Umbilical cord (tissue), 2 donors: ENCODE results near the gene ADGRG3. TPM values are rescaled to one million over a fixed set of nuclear protein-coding genes. Genes with fewer than 3 reads are reported as not detected.

Experiments
- DNase-seq: peaks from one replicate; pipeline ENCODE4 v3.0.0-alpha.2; 2015; ENCODE audit warnings: low spot score
- total RNA-seq: library from RNA; depleted of rRNA; stranded (reverse); fragments of >200 nt; gene quantifications from one replicate; pipeline ENCODE4 v1.2.3, GENCODE V29; 2014; ENCODE audit warnings: low replicate concordance; ENCODE audit not compliant: insufficient read depth

Gene ADGRG3
- total RNA-seq, 1 donor from 2014 or later: not detected

DNA sequence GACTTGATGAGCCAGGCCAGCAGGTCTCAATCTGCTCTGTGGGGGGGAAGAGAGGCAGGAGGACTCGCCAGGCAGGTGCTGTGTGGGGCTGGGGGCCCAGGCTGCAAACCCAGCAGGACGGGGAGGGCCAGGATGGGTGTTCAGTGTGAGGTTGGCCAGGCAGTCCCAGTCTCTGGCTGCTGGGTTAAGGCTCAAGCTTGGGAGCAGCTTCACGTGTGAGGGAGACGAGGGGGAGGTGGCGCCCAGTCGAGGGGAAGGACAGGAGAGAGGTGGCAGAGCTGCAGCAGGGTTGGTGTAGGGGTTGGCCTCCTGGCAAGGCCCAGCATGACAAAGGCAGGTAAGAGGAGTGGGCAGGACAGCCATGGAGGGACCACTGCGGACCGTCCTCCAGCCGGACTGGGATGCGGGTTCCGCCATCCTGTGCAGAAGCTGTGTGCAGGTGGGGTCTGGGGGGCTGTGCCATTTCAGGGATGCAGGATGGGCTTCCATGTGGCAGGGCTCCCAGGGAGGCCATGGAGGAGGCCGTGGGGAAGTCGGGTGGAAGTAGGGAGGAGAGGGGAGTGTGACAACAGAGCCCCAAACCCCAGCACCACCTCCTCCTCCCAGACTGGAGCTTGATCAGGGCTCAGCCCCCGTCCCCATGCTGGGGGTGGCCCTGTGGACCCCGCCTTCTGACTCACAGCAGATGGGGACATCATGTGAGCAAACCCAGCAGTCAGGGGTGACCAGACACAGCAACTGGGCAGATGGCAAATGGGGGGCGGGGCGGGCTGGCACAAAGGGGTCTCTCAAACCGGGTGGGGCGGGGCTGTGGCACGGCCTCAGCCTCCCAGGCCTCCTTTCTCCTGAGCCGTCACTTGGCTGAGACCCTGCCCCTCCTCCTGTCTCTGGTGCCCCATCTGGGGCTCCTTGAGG is 36.9 kb upstream of the ADGRG3 start:
- DNase-seq: no peak

DNA sequence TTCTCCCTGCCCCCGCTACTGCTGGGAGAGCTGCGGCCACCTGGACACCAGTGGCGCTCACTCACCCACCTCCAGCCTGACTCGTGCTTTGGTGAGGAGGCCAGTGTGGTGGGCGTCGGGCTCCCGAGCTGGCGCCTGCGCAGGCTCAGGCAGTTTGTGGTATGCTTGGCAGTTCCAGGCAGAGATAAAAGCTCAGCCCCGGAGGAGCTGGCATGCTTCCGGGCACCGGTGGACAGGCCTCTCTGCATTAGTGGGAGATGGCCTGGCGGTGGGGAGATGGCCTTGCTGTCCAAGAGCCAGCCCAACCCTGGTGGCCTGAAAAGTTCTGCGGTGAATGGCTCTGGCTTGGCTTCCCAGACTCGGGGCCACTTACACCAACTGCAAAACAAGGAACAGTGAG is 35.5 kb upstream of the ADGRG3 start:
- no peak for DNase-seq

- no peak for DNase-seq
Observed at GRCh38 chr16:57633383-57634064, 34.6 kb upstream of the ADGRG3 start.

DNA sequence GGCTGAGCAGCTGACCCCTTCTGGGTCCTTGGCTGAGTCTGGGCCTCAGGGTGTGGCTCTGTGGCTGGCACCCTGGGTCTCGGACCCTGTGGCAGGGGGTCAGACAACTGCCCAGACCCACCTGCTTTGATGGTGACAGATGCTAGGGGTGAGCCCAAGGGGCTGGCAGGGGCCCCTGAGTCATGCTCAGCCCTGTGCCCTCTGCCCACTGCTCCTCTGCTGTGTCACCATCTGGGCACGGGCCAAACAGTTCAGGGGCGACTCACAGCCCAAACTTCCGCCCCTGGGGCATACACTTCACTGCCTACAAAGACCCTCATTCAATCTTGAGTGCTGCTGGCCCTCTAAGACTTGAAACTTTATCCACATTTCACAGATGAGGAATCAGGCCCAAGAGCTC is 33.9 kb upstream of the ADGRG3 start:
- DNase-seq: no peak

DNA sequence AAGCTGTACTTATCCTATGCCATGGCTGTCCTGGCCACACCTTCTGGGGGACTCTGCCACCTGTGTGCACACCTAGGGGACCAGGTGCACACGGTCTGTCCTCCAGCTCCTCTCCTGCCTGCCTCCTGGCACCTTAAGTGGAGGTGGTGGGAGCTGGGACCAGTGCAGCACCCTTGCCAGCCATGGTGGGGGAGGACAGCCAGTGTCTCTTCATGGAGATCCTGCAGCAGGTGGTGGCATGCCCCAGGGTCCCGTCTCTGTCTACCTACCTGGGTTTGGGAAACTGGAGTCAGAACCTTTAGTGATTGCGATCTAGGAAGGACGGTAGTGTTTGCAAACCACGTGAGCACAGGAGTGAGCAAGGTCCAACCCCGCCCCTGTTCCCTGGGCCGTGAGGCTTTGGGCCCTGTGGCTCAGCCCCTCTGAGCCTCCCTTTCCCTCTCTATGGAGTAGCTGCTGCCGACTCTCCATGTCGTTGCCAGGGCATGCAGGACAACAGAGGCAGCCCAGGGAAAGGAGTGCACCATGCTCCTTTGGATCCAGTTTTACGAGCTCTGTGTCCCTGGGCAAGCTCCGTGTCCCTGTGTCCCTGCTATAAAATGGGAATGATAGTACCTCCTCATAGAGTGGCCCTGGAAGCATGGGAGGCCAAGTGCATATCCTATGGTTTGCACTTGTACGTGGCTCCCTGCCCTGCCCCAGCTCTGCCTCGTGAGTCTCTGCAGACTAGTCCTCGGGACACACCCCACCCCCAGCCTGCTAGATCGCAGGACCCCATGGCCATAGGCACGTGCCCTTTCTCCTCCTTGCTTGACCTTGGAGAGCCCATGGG is 32.6 kb upstream of the ADGRG3 start:
- DNase-seq: no peak

GRCh38 chr16:57636184-57636583 is 31.9 kb upstream of the ADGRG3 start:
- no peak for DNase-seq

DNA sequence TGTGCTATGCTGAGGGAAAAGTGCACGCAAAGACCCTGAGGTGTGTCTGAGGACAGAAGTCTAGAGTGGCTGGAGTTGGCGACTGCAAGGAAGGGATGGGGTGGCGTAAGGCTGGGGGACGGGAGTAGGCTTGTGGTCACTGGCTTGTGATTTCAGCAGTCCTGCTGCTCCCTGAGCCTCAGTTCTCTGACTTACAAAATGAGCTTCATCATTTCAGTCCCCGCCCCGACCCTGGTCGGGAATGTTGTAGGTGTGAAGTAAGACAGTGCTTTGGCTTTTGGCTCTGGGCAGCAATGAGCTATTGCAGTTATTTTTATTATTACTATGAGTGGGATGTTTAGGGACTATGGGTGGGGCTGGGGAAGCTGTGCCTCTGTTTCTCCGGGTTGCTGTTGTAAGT is 31.1 kb upstream of the ADGRG3 start:
- DNase-seq: no peak

DNA sequence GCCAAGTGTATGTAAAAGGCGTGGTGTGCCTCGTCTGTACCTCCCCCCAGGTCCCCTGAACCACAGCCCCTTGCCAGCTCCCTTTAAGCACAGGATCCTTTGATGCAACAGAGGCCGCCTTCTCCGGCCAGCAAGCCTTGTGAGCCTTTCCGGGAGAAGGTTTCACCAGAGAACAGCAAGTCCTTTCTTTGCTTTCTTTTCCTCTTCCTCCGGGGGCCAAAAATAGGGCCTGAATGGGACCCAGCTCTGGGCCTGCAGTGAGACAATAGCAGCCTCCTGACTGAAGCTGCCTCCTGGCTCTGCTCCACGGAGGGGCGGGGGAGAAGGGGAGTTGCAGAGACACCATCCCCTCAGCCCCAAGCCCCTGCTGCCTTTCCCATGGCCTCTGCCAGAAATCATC is 30.7 kb upstream of the ADGRG3 start:
- DNase-seq: peak; percentile 46

- DNase-seq: no peak
Observed at GRCh38 chr16:57637965-57638364, 30.1 kb upstream of the ADGRG3 start.

DNA sequence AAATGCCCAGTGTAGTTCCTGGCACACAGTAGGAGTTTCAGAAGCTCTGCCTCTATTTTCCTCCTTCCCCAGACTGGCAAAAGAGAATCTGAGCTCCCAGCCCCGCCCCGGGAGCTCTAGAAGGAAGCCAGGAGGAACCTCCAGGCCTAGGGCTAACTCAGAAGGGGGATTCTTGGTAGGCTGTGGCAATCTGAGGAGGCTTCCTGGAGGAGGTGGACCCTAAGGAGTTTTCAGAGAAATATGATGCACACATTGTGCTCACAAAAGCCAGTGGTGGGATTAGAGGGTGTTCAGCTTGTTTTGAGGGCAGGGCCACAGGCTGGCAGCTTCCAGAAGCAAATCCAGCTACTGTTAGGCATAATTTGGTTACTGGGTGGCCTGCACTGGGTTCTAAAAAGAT is 29.7 kb upstream of the ADGRG3 start:
- DNase-seq: no peak

- DNase-seq: peak; percentile 53
Observed at GRCh38 chr16:57639172-57639887, 28.8 kb upstream of the ADGRG3 start.

- DNase-seq: no peak
Observed at GRCh38 chr16:57640185-57640584, 27.9 kb upstream of the ADGRG3 start.

GRCh38 chr16:57640612-57641011 is 27.5 kb upstream of the ADGRG3 start:
- no peak for DNase-seq

DNA sequence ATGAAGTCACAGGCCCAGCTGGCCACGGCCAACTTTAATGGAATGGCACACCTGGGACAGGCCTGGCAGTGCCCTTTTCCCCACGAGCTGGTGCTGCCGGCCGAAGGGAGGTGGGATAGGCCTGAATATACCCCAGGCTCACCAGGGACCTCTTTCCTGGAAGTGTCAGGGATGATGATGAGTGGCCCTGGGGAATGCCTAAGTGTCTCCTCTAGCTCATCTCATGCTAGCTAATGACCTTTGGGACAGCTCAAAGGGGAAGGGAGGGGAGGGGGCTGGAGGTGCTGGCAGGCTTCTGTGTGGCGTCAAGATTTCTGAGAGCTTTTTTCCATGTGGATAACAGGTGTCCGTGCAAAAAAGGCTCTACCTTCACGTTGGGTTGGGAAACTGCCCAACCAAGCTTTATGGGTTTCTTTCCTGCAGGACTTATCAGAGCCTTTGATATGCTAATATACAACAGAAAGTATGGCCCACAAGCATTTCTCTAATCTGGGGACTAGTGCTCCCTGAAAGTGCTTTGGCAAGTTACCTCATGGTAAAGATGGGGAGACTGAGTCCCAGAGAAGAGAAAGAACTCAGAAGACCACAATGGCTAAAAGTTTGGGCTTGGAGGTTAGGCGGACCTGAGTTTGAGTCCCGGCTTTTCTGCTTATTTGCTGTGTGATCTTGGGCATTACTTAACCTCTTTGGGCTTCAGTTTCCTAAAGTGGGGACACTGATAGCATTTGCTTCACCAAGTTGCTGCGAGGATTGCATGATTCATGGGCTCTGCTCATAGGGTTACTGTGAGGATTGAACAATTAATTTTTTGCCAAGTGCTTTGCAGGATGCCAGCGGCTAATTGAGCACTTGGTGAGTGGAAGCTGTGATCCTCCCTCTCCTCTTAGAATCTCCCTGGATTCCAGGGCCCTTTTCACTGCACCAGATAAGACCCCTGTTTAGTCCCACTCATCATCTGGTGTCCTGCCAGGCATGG is 25.7 kb upstream of the ADGRG3 start:
- DNase-seq: no peak

DNA sequence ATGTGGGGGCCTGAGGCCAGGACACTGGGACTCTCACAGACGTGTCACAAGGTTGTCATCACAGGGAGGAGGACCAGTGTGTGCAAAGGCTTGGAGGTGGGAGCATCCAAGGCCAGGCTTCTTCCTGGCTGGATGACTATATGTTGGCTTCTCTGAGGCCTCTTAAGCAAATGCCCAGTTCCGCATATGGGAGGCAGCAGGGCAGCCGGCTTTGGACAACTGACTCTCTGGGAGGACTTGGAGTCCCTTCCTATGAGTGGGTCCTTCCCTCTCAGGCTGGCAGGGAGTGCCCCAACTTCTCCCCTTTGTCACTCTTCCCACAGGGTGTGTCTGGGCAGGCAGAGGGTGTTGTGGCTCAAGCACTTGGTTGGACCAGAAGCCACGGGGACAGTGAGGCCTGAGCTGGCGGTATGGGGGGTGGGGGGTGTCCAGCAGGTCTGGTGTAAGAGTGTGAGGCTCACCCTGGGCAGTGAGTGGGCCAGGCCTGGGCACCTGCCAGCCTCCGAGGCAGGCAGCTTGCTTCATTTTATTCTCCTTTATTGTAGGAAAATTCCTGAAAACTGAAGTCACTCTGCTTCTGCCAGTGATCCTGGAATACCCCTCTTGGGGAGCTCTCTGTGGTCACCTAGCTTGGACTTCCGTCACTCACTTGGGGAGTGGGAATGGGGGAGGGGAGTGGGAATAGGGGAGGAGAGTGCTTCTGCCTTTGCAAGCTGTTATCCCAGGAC is 24.8 kb upstream of the ADGRG3 start:
- no peak for DNase-seq

DNA sequence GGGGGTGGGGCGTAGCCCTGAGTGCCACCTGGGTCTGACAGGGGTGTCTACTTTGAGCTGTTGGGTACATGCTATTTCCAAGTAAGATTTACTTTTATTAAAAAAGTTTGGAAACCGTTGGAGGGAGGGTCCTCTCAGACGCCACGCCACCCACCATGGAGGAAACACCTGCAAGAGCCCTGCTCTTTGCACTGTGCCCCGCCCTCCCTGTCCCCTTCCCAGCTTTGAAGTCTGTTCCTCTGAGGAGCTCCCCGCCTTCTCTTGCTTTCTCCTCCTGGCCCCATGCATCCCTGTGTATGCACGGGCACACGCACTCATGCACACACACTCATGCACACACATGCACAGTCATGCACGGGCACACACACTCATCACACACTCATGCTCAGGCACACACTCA is 24.2 kb upstream of the ADGRG3 start:
- DNase-seq: no peak

- DNase-seq: no peak
Observed at GRCh38 chr16:57644383-57645014, 23.6 kb upstream of the ADGRG3 start.

- DNase-seq: peak; percentile 70
Observed at GRCh38 chr16:57645169-57645568, 22.9 kb upstream of the ADGRG3 start.
